WTC11 (cell line): ENCODE data around the gene AKTIP. TPM values are rescaled to one million over a fixed set of nuclear protein-coding genes. Genes with fewer than 3 reads are reported as not detected.

Experiments used
- ATAC-seq: fragments of 200-7000 bp; cut with Tn5 transposase; 2 replicates; pipeline ENCODE4 v1.10.0; 2021; ENCODE audit warnings: mild to moderate bottlenecking, moderate library complexity
- CTCF ChIA-PET: fragments of 300-600 bp; sonication (Branson Sonifier 250); formaldehyde crosslinking; loops from one replicate; lab custom pipeline; 2021; ENCODE audit warnings: antibody characterized with exemption; lab: Charles Lee
- POLR2A ChIA-PET: fragments of 350-600 bp; sonication (Branson Sonifier 250); formaldehyde crosslinking; loops from one replicate; lab custom pipeline; 2021; ENCODE audit warnings: antibody characterized with exemption; lab: Charles Lee
- DNase-seq: peaks from one replicate; pipeline ENCODE4 v3.0.0; 2021; ENCODE audit warnings: low spot score
- H3K27ac Mint-ChIP-seq: 2 replicates; pipeline ENCODE4 v1.8.0; 2021; ENCODE audit warnings: mixed read lengths
- H3K27me3 Mint-ChIP-seq: 2 replicates; pipeline ENCODE4 v1.8.0; 2021; ENCODE audit warnings: low read depth, mild to moderate bottlenecking, moderate library complexity, mixed read lengths
- H3K36me3 Mint-ChIP-seq: 2 replicates; pipeline ENCODE4 v1.8.0; 2021; ENCODE audit warnings: mixed read lengths
- H3K4me1 Mint-ChIP-seq: 2 replicates; pipeline ENCODE4 v1.8.0; 2022; ENCODE audit warnings: mixed read lengths
- H3K4me3 Mint-ChIP-seq: 2 replicates; pipeline ENCODE4 v1.8.0; 2021; ENCODE audit warnings: mild to moderate bottlenecking, moderate library complexity, mixed read lengths
- H3K9me3 Mint-ChIP-seq: 2 replicates; pipeline ENCODE4 v1.8.0; 2021; ENCODE audit warnings: mixed read lengths
- ATF1 ChIP-seq: sonication (generic); formaldehyde crosslinking; IDR thresholded peaks from 2 replicates; pipeline ENCODE4 v1.8.1; 2023; ENCODE audit warnings: mild to moderate bottlenecking, moderate library complexity, missing genetic modification reagents
- ATF6 ChIP-seq: sonication (generic); formaldehyde crosslinking; IDR thresholded peaks from 2 replicates; pipeline ENCODE4 v1.8.1; 2023; ENCODE audit warnings: mild to moderate bottlenecking, missing genetic modification reagents
- E2F5 ChIP-seq: sonication (generic); formaldehyde crosslinking; IDR thresholded peaks from 2 replicates; pipeline ENCODE4 v1.8.1; 2022; ENCODE audit warnings: mild to moderate bottlenecking, moderate library complexity, missing genetic modification reagents
- ESRRA ChIP-seq: sonication (generic); formaldehyde crosslinking; IDR thresholded peaks from 2 replicates; pipeline ENCODE4 v1.8.1; 2022; ENCODE audit warnings: mild to moderate bottlenecking, missing genetic modification reagents, borderline replicate concordance
- ETV6 ChIP-seq: sonication (generic); formaldehyde crosslinking; IDR thresholded peaks from 2 replicates; pipeline ENCODE4 v1.8.1; 2022; ENCODE audit warnings: mild to moderate bottlenecking, missing genetic modification reagents
- FOXP1 ChIP-seq: sonication (generic); formaldehyde crosslinking; IDR thresholded peaks from 2 replicates; pipeline ENCODE4 v1.8.0; 2022; ENCODE audit warnings: missing genetic modification reagents, mild to moderate bottlenecking, moderate library complexity, borderline replicate concordance
- GABPB1 ChIP-seq: sonication (generic); formaldehyde crosslinking; IDR thresholded peaks from 2 replicates; pipeline ENCODE4 v1.8.1; 2023; ENCODE audit warnings: mild to moderate bottlenecking, missing genetic modification reagents
- HMGA2 ChIP-seq: fragments of 250-450 bp; sonication (Bioruptor Pico); IDR thresholded peaks from 2 replicates; pipeline ENCODE4 v1.4.0; 2021; ENCODE audit warnings: mild to moderate bottlenecking, moderate library complexity
- HMGXB4 ChIP-seq: sonication (generic); formaldehyde crosslinking; IDR thresholded peaks from 2 replicates; pipeline ENCODE4 v1.8.1; 2023; ENCODE audit warnings: mild to moderate bottlenecking, moderate library complexity, missing genetic modification reagents
- IRF1 ChIP-seq: sonication (generic); formaldehyde crosslinking; IDR thresholded peaks from 2 replicates; pipeline ENCODE4 v1.8.0; 2023; ENCODE audit warnings: missing genetic modification reagents
- JUN ChIP-seq: sonication (generic); formaldehyde crosslinking; IDR thresholded peaks from 2 replicates; pipeline ENCODE4 v1.8.0; 2023; ENCODE audit warnings: mild to moderate bottlenecking, missing genetic modification reagents
- MXD4 ChIP-seq: fragments of 250-450 bp; sonication (Bioruptor Pico); IDR thresholded peaks from 2 replicates; pipeline ENCODE4 v1.8.0; 2021; ENCODE audit warnings: mild to moderate bottlenecking, moderate library complexity, borderline replicate concordance
- MYBL2 ChIP-seq: sonication (generic); formaldehyde crosslinking; IDR thresholded peaks from 2 replicates; pipeline ENCODE4 v1.8.1; 2023; ENCODE audit warnings: mild to moderate bottlenecking, moderate library complexity, missing genetic modification reagents
- NR1H2 ChIP-seq: sonication (generic); formaldehyde crosslinking; IDR thresholded peaks from 2 replicates; pipeline ENCODE4 v1.9.0; 2021; ENCODE audit warnings: mild to moderate bottlenecking, moderate library complexity, missing genetic modification reagents
- NR3C1 ChIP-seq: sonication (generic); formaldehyde crosslinking; conservative IDR thresholded peaks from 2 replicates; pipeline ENCODE4 v1.8.1; 2023; ENCODE audit warnings: low read depth, mild to moderate bottlenecking, missing genetic modification reagents
- PRDM15 ChIP-seq: sonication (generic); formaldehyde crosslinking; IDR thresholded peaks from 2 replicates; pipeline ENCODE4 v1.8.0; 2022; ENCODE audit warnings: missing genetic modification reagents
- TEAD4 ChIP-seq: sonication (generic); formaldehyde crosslinking; IDR thresholded peaks from 2 replicates; pipeline ENCODE4 v1.8.0; 2022; ENCODE audit warnings: mild to moderate bottlenecking, missing genetic modification reagents
- ZMAT4 ChIP-seq: fragments of 250-450 bp; sonication (Bioruptor Pico); IDR thresholded peaks from 2 replicates; pipeline ENCODE4 v1.9.0; 2021; ENCODE audit warnings: mild to moderate bottlenecking
- ZNF121 ChIP-seq: sonication (generic); formaldehyde crosslinking; IDR thresholded peaks from 2 replicates; pipeline ENCODE4 v1.8.0; 2023; ENCODE audit warnings: missing genetic modification reagents
- ZNF138 ChIP-seq: sonication (generic); formaldehyde crosslinking; conservative IDR thresholded peaks from 2 replicates; pipeline ENCODE4 v1.8.1; 2022; ENCODE audit warnings: mild to moderate bottlenecking, moderate library complexity, missing genetic modification reagents
- ZNF317 ChIP-seq: sonication (generic); formaldehyde crosslinking; IDR thresholded peaks from 2 replicates; pipeline ENCODE4 v1.8.1; 2023; ENCODE audit warnings: low read depth, mild to moderate bottlenecking, moderate library complexity, missing genetic modification reagents, borderline replicate concordance
- ZNF416 ChIP-seq: fragments of 250-450 bp; sonication (Bioruptor Pico); IDR thresholded peaks from 2 replicates; pipeline ENCODE4 v1.9.0; 2021; ENCODE audit warnings: mild to moderate bottlenecking, inconsistent platforms
- ZNF423 ChIP-seq: fragments of 250-450 bp; sonication (Bioruptor Pico); IDR thresholded peaks from 2 replicates; pipeline ENCODE4 v2.1.2; 2022; ENCODE audit warnings: mild to moderate bottlenecking, moderate library complexity
- ZNF671 ChIP-seq: fragments of 250-450 bp; sonication (Bioruptor Pico); IDR thresholded peaks from 2 replicates; pipeline ENCODE4 v1.8.0; 2021; ENCODE audit warnings: mild to moderate bottlenecking
- total RNA-seq: library from RNA; stranded (reverse); gene quantifications from 3 replicates; pipeline ENCODE4 v1.2.3, GENCODE V29; 2021

Gene AKTIP
- total RNA-seq, 1 experiment from 2014 or later: 19.9 TPM

GRCh38 chr16:53528797-53529196 is 25.8 kb upstream of the AKTIP start:
- TF ChIP-seq JUN (CRISPR knock-in tag) (no peak), PRDM15 (CRISPR knock-in tag) (no peak), ZNF121 (no peak), TEAD4 (CRISPR knock-in tag) (no peak), E2F5 (CRISPR knock-in tag) (no peak), GABPB1 (CRISPR knock-in tag) (no peak), HMGA2 (CRISPR knock-in tag) (no peak), ATF6 (no peak), ZNF671 (CRISPR knock-in tag) (no peak), ZNF423 (CRISPR knock-in tag) (no peak), ATF1 (no peak), HMGXB4 (no peak), NR3C1 (no peak), ESRRA (CRISPR knock-in tag) (no peak), ETV6 (no peak)
- POLR2A ChIA-PET: no interaction called here
- CTCF ChIA-PET: interaction anchor here (1.1 to 1.8 kb wide), 2 partner anchors 19 to 21 kb away, joined by 3 to 7 read pairs; no protein-coding TSS in a partner anchor
- H3K27ac Mint-ChIP-seq: no peak overlapping the region
- no peaks in the 10 kb centered on the region for H3K27me3 Mint-ChIP-seq
- H3K36me3 Mint-ChIP-seq: no peaks in the 10 kb centered on the region
- no peak overlapping the region for H3K4me3 Mint-ChIP-seq
- no peak for DNase-seq
- H3K9me3 Mint-ChIP-seq: no peaks in the 10 kb centered on the region
- H3K4me1 Mint-ChIP-seq: no peaks in the 10 kb centered on the region
- ATAC-seq: no peak

GRCh38 chr16:53523971-53524548 is 21.1 kb upstream of the AKTIP start:
- no peaks in the 10 kb centered on the region for H3K27me3 Mint-ChIP-seq
- H3K4me1 Mint-ChIP-seq: no peaks in the 10 kb centered on the region
- ATAC-seq (no peak), DNase-seq (no peak)
- TF ChIP-seq MXD4 (CRISPR knock-in tag): no peak
- no peak for TF ChIP-seq ZNF317 (CRISPR knock-in tag)
- no peak for TF ChIP-seq FOXP1 (CRISPR knock-in tag)
- no peak for TF ChIP-seq ZNF423 (CRISPR knock-in tag)
- no peak for TF ChIP-seq ZNF138 (CRISPR knock-in tag)
- TF ChIP-seq MYBL2 (CRISPR knock-in tag): no peak
- TF ChIP-seq IRF1: no peak
- TF ChIP-seq ZNF416 (CRISPR knock-in tag): no peak
- no peak for TF ChIP-seq GABPB1 (CRISPR knock-in tag)
- TF ChIP-seq NR1H2 (CRISPR knock-in tag): no peak
- no peak for TF ChIP-seq TEAD4 (CRISPR knock-in tag)
- no peak for TF ChIP-seq ZMAT4
- ChIA-PET POLR2A (no interaction called here), CTCF (no interaction called here)
- H3K27ac Mint-ChIP-seq: no peak overlapping the region
- no peaks in the 10 kb centered on the region for H3K36me3 Mint-ChIP-seq
- peaks cover 4% of the 10 kb centered on the region; the same call in 1 of the 2 replicates for H3K9me3 Mint-ChIP-seq
- H3K4me3 Mint-ChIP-seq: no peak overlapping the region
